ENCODE measurements around the gene SYNE2. TPM values are rescaled to one million over a fixed set of nuclear protein-coding genes. Genes with fewer than 3 reads are reported as not detected.
A peak's percentile ranks its signal among the peaks of the same experiment; 100 is the strongest.

Gene SYNE2
- total RNA-seq, 1 experiment from 2014 or later, result 37.5 TPM

DNA sequence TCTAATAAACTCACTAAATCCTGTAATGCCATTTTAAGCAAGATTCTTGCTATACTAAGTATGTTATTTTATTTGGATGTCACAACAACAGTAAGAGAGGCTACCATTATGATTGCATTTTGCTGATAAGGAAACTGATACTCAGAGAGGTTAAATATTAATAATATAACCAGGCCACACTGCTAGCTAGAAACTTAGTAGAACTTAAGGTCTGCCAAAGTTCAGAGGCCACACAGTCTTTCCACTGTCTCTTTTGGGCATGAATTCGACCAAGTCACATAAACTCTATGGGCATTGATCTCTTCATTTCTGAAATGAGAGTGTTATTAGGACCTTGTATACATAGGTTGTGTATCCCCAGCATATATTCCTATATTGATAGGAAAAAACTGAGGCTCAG is 147.9 kb downstream of the SYNE2 start:
- ATAC-seq, result no peak
- ChIA-PET CTCF (no interaction called here), POLR2A (no interaction called here)
- TF ChIP-seq, protein P1, sequence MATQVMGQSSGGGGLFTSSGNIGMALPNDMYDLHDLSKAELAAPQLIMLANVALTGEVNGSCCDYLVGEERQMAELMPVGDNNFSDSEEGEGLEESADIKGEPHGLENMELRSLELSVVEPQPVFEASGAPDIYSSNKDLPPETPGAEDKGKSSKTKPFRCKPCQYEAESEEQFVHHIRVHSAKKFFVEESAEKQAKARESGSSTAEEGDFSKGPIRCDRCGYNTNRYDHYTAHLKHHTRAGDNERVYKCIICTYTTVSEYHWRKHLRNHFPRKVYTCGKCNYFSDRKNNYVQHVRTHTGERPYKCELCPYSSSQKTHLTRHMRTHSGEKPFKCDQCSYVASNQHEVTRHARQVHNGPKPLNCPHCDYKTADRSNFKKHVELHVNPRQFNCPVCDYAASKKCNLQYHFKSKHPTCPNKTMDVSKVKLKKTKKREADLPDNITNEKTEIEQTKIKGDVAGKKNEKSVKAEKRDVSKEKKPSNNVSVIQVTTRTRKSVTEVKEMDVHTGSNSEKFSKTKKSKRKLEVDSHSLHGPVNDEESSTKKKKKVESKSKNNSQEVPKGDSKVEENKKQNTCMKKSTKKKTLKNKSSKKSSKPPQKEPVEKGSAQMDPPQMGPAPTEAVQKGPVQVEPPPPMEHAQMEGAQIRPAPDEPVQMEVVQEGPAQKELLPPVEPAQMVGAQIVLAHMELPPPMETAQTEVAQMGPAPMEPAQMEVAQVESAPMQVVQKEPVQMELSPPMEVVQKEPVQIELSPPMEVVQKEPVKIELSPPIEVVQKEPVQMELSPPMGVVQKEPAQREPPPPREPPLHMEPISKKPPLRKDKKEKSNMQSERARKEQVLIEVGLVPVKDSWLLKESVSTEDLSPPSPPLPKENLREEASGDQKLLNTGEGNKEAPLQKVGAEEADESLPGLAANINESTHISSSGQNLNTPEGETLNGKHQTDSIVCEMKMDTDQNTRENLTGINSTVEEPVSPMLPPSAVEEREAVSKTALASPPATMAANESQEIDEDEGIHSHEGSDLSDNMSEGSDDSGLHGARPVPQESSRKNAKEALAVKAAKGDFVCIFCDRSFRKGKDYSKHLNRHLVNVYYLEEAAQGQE (IDR thresholded peaks at IDR 0.05; ENCODE audit: insufficient read depth in 1 of 2, low read depth in 2 of 2, low read length in 1 of 2), result no peak
- TF ChIP-seq TCF7L2 (IDR thresholded peaks at IDR 0.05; ENCODE audit: low read depth, low read length) (no peak), SIN3A (IDR thresholded peaks at IDR 0.05; ENCODE audit: borderline replicate concordance, insufficient read depth, low read depth, low read length) (no peak), POLR2AphosphoS5 (IDR thresholded peaks at IDR 0.05; ENCODE audit: low read depth, low read length) (no peak)
- TF ChIP-seq, protein P2, sequence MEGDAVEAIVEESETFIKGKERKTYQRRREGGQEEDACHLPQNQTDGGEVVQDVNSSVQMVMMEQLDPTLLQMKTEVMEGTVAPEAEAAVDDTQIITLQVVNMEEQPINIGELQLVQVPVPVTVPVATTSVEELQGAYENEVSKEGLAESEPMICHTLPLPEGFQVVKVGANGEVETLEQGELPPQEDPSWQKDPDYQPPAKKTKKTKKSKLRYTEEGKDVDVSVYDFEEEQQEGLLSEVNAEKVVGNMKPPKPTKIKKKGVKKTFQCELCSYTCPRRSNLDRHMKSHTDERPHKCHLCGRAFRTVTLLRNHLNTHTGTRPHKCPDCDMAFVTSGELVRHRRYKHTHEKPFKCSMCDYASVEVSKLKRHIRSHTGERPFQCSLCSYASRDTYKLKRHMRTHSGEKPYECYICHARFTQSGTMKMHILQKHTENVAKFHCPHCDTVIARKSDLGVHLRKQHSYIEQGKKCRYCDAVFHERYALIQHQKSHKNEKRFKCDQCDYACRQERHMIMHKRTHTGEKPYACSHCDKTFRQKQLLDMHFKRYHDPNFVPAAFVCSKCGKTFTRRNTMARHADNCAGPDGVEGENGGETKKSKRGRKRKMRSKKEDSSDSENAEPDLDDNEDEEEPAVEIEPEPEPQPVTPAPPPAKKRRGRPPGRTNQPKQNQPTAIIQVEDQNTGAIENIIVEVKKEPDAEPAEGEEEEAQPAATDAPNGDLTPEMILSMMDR (IDR thresholded peaks at IDR 0.05), result no peak
- Histone ChIP-seq H3K4me1 (ENCODE audit: control insufficient read depth, insufficient read depth, low read length) (no peaks in the 10 kb centered on the region), H3K27ac (ENCODE audit: low read length) (no peak overlapping the region), H3K27me3 (ENCODE audit: control insufficient read depth, insufficient read depth, low read length) (no peaks in the 10 kb centered on the region), H3K4me3 (ENCODE audit: low read depth in 2 of 2, low read length in 2 of 2) (no peak overlapping the region), H3K9me3 (ENCODE audit: control insufficient read depth, insufficient read depth, low read depth, low read length) (no peaks in the 10 kb centered on the region), H3K36me3 (ENCODE audit: control insufficient read depth, insufficient read depth, low read length) (peaks cover 4% of the 10 kb centered on the region)
- intact Hi-C loops (cut with micrococcal nuclease; ENCODE audit: unreplicated experiment) (no loop called here), in situ Hi-C loops (cut with HindIII; ENCODE audit: low pct_unique_long_range_greater_than_20kb, low sequenced_read_pairs) (no loop called here)
- no TSS peak for BruUV-seq (replicated peaks)
- DNase-seq (ENCODE audit: low read depth, low spot score), result no peak

DNA sequence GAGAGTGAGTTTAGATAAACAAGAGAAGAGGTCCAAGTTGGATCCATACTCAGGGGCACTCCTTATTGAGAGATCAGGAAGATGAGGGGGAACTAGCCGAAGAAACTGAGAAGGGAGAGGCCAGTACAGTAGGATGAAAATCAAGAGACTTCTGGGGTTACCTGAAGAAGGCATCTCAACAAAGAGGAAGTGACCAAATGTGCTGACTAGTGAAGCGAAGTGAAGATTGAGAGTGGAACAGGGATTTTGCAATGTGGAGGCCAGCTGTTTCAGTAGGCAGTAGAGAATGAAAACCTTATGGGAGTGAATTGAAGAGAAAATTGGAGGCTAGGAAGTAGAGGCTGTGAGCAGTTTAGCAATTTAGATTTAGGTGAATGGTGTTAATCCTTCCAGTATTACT is 153.0 kb downstream of the SYNE2 start:
- TSS peak; percentile 38 for BruUV-seq (replicated peaks)
- no peak for ATAC-seq
- Histone ChIP-seq H3K9me3 (ENCODE audit: control insufficient read depth, insufficient read depth, low read depth, low read length) (no peaks in the 10 kb centered on the region), H3K4me3 (ENCODE audit: low read depth in 2 of 2, low read length in 2 of 2) (no peak overlapping the region), H3K4me1 (ENCODE audit: control insufficient read depth, insufficient read depth, low read length) (no peaks in the 10 kb centered on the region), H3K27ac (ENCODE audit: low read length) (no peak overlapping the region), H3K27me3 (ENCODE audit: control insufficient read depth, insufficient read depth, low read length) (no peaks in the 10 kb centered on the region), H3K36me3 (ENCODE audit: control insufficient read depth, insufficient read depth, low read length) (no peaks in the 10 kb centered on the region; the same call in none of the 2 replicates)
- DNase-seq (ENCODE audit: low read depth, low spot score), result no peak
- intact Hi-C loops (cut with micrococcal nuclease; ENCODE audit: unreplicated experiment), result no loop called here
- TF ChIP-seq SIN3A (IDR thresholded peaks at IDR 0.05; ENCODE audit: borderline replicate concordance, insufficient read depth, low read depth, low read length) (no peak), TCF7L2 (IDR thresholded peaks at IDR 0.05; ENCODE audit: low read depth, low read length) (no peak)
- ChIA-PET POLR2A (no interaction called here), CTCF (no interaction called here)
- in situ Hi-C loops (cut with HindIII; ENCODE audit: low pct_unique_long_range_greater_than_20kb, low sequenced_read_pairs), result no loop called here

DNA sequence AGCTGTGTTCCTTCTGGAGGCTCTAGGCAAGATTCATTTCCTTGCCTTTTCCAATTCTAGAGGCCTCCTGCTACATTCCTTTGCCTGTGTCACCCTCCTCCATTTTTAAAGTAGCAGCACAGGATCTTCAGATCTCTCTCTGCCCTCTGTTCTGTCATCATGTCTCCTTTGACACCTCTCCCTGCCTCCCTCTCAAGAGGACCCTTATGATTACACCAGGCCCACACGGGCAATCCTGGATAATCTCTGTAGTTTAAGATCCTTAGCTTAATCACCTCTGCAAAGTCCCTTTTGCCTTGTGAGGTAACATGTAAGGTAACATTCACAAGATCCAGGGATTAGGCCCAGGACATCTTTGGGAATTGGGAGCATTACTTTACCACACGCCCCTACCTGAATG is 155.2 kb downstream of the SYNE2 start:
- ChIA-PET CTCF (no interaction called here), POLR2A (no interaction called here)
- Histone ChIP-seq H3K27ac (ENCODE audit: low read length) (no peak overlapping the region), H3K36me3 (ENCODE audit: control insufficient read depth, insufficient read depth, low read length) (no peaks in the 10 kb centered on the region; the same call in 1 of the 2 replicates), H3K27me3 (ENCODE audit: control insufficient read depth, insufficient read depth, low read length) (no peaks in the 10 kb centered on the region), H3K4me1 (ENCODE audit: control insufficient read depth, insufficient read depth, low read length) (no peaks in the 10 kb centered on the region), H3K4me3 (ENCODE audit: low read depth in 2 of 2, low read length in 2 of 2) (no peak overlapping the region), H3K9me3 (ENCODE audit: control insufficient read depth, insufficient read depth, low read depth, low read length) (no peaks in the 10 kb centered on the region)
- BruUV-seq (replicated peaks), result no TSS peak
- ATAC-seq (no peak), DNase-seq (ENCODE audit: low read depth, low spot score) (no peak)
- intact Hi-C loops (cut with micrococcal nuclease; ENCODE audit: unreplicated experiment) (no loop called here), in situ Hi-C loops (cut with HindIII; ENCODE audit: low pct_unique_long_range_greater_than_20kb, low sequenced_read_pairs) (no loop called here)
- no peak for TF ChIP-seq SIN3A (IDR thresholded peaks at IDR 0.05; ENCODE audit: borderline replicate concordance, insufficient read depth, low read depth, low read length)
- TF ChIP-seq, protein P2 (IDR thresholded peaks at IDR 0.05), result no peak
- no peak for TF ChIP-seq POLR2AphosphoS5 (IDR thresholded peaks at IDR 0.05; ENCODE audit: low read depth, low read length)
- TF ChIP-seq TCF7L2 (IDR thresholded peaks at IDR 0.05; ENCODE audit: low read depth, low read length), result no peak
- TF ChIP-seq, protein P1 (IDR thresholded peaks at IDR 0.05; ENCODE audit: insufficient read depth in 1 of 2, low read depth in 2 of 2, low read length in 1 of 2), result no peak

Data from Panc1 (cell line).